ENCODE data around the gene MAPK8. TPM values are rescaled to one million over a fixed set of nuclear protein-coding genes. Genes with fewer than 3 reads are reported as not detected.

Gene MAPK8
- total and polyA plus RNA-seq, 2 of the 4 experiments (the other 2 are of a cell fraction): 41.5 to 54.7 TPM

GRCh38 chr10:48478980-48479811, 172.7 kb downstream of the MAPK8 start:
- Histone ChIP-seq H3K4me1 (ENCODE audit: control insufficient read depth, insufficient read depth, low read length) (no peaks in the 10 kb centered on the region), H2BK120ac (ENCODE audit: low read depth, low read length) (no peak overlapping the region), H2BK15ac (ENCODE audit: low read depth, low read length) (no peak overlapping the region), H3K4ac (ENCODE audit: low read depth, low read length) (no peak overlapping the region), H3K4me2 (ENCODE audit: low read depth, low read length) (no peak overlapping the region), H2AK9ac (replicated peaks; ENCODE audit: low read depth, low read length, poor library complexity) (no peak overlapping the region), H3K36me3 (ENCODE audit: control insufficient read depth, insufficient read depth, low read length) (peaks cover 5% of the 10 kb centered on the region), H2BK5ac (ENCODE audit: low read depth, low read length, poor library complexity, severe bottlenecking) (no peak overlapping the region), H3K23ac (ENCODE audit: low read depth, low read length) (no peak overlapping the region), H3K9me1 (ENCODE audit: insufficient read depth, low read length) (peaks cover 15% of the 10 kb centered on the region; the same call in 1 of the 2 replicates), H3K56ac (ENCODE audit: extremely low read depth, insufficient read depth, low read length) (no peak overlapping the region), H2AK5ac (ENCODE audit: low read depth, low read length) (no peak overlapping the region), H3K14ac (replicated peaks; ENCODE audit: low read depth, low read length) (no peak overlapping the region), H4K5ac (ENCODE audit: low read depth, low read length) (no peak overlapping the region), H3K27me3 (ENCODE audit: control insufficient read depth, insufficient read depth, low read length) (no peaks in the 10 kb centered on the region), H3K79me1 (ENCODE audit: low read depth in 1 of 2, low read length in 2 of 2) (peaks cover 21 to 70% of the 10 kb centered on the region in 2 experiments; a peak in 3 of 4 replicates), H4K8ac (ENCODE audit: low read depth in 2 of 2, low read length in 2 of 2) (no peak overlapping the region), H3K9ac (ENCODE audit: low read depth, low read length) (no peak overlapping the region), H3K9me3 (ENCODE audit: control insufficient read depth, insufficient read depth, low read length) (no peaks in the 10 kb centered on the region), H3K18ac (ENCODE audit: low read depth, low read length) (no peak overlapping the region), H2AFZ (replicated peaks; ENCODE audit: low read length, poor library complexity) (no peak overlapping the region), H2BK20ac (ENCODE audit: low read depth, low read length) (no peak overlapping the region), H3K27ac (ENCODE audit: insufficient read depth, low read length) (no peak overlapping the region), H3K4me3 (ENCODE audit: insufficient read depth, low read depth, low read length) (no peak overlapping the region), H4K20me1 (ENCODE audit: insufficient read depth, low read length) (peaks cover 15% of the 10 kb centered on the region; the same call in 1 of the 2 replicates), H4K91ac (ENCODE audit: insufficient read depth, low read depth, low read length) (no peak overlapping the region)
- TF ChIP-seq BHLHE40 (IDR thresholded peaks at IDR 0.05; ENCODE audit: low read depth, low read length): no peak
- no peak for TF ChIP-seq FOS (IDR thresholded peaks at IDR 0.05; ENCODE audit: low read depth, low read length)
- TF ChIP-seq, protein P1, sequence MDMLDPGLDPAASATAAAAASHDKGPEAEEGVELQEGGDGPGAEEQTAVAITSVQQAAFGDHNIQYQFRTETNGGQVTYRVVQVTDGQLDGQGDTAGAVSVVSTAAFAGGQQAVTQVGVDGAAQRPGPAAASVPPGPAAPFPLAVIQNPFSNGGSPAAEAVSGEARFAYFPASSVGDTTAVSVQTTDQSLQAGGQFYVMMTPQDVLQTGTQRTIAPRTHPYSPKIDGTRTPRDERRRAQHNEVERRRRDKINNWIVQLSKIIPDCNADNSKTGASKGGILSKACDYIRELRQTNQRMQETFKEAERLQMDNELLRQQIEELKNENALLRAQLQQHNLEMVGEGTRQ (IDR thresholded peaks at IDR 0.05; ENCODE audit: low read depth, low read length): no peak
- TF ChIP-seq RCOR1 (IDR thresholded peaks at IDR 0.05; ENCODE audit: insufficient replicate concordance, low read length): no peak
- TF ChIP-seq, protein P2, sequence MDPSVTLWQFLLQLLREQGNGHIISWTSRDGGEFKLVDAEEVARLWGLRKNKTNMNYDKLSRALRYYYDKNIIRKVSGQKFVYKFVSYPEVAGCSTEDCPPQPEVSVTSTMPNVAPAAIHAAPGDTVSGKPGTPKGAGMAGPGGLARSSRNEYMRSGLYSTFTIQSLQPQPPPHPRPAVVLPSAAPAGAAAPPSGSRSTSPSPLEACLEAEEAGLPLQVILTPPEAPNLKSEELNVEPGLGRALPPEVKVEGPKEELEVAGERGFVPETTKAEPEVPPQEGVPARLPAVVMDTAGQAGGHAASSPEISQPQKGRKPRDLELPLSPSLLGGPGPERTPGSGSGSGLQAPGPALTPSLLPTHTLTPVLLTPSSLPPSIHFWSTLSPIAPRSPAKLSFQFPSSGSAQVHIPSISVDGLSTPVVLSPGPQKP (IDR thresholded peaks at IDR 0.05; ENCODE audit: borderline replicate concordance, low read depth, low read length): no peak
- no peak for TF ChIP-seq MAZ (IDR thresholded peaks at IDR 0.05; ENCODE audit: borderline replicate concordance, low read depth, low read length)
- TF ChIP-seq, protein P3, sequence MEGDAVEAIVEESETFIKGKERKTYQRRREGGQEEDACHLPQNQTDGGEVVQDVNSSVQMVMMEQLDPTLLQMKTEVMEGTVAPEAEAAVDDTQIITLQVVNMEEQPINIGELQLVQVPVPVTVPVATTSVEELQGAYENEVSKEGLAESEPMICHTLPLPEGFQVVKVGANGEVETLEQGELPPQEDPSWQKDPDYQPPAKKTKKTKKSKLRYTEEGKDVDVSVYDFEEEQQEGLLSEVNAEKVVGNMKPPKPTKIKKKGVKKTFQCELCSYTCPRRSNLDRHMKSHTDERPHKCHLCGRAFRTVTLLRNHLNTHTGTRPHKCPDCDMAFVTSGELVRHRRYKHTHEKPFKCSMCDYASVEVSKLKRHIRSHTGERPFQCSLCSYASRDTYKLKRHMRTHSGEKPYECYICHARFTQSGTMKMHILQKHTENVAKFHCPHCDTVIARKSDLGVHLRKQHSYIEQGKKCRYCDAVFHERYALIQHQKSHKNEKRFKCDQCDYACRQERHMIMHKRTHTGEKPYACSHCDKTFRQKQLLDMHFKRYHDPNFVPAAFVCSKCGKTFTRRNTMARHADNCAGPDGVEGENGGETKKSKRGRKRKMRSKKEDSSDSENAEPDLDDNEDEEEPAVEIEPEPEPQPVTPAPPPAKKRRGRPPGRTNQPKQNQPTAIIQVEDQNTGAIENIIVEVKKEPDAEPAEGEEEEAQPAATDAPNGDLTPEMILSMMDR (conservative IDR thresholded peaks at IDR 0.05; ENCODE audit: low read depth, low read length): no peak
- POLR2A ChIA-PET (ENCODE audit: unreplicated experiment): no interaction called here
- intact Hi-C loops (cut with micrococcal nuclease): no loop called here
- ATAC-seq (ENCODE audit: low read depth): no peak
- BruUV-seq (replicated peaks): no TSS peak
- DNase-seq: no peak
- CTCF ChIA-PET: no interaction called here
- 87% methylated on average over 21 of the region's 30 CpGs; no CpG with 5 or more reads in 1 of the 2 experiments for WGBS, 2 experiments (ENCODE audit: extremely low coverage in 2 of 2, insufficient read length in 1 of 2)
- dilution Hi-C loops (cut with HindIII; ENCODE audit: low sequenced_read_pairs, unreplicated experiment): no loop called here
- in situ Hi-C loops (cut with MboI; ENCODE audit: low sequenced_read_pairs): no loop called here

All from IMR-90 (cell line).